Measurements from ENCODE around the gene RPUSD1.

DNA sequence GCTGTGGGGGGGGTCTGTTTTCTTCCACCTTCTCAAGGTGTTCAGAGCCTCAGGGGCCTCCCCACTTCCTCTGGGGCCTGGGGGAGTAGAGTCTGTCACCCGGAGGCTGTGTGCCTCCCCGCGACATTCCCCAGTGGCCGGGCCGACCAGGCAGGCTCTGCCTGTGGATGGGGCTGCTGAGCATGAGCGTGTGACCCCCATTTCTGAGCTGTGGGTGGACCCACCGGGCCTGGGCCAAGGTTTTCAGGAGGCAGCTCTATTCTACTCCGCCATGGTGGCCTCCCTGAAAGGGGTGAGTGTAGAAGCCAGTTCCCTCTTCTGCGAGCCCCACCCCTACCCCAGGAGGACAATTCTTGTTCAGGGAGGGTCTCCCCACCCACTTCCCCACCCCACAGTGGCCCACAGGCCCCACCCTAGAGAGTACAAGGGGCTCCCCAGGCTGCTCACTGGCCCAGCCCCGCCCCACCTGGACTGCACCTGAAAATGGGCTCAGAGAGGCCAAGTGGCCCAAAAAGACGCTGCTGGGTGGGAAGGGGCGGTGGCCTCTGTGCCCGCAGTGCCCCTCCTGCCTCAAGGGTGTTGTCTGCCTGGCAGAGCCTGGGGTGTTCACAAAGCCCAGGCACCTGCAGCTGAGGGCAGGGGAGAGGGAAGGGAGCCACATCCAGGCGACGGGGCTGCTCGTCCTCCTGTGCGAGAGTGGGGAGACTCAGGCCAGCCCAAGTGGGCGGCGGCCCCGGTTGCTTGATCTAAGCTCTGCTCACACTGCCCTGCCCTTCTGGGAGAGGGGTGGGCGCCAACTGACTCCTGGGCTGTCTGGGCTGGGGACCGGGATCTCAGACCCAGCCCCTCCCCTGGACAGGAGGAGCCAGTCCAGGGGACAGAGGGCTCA, 26.3 kb downstream of the RPUSD1 start:
- TF ChIP-seq CTCF (IDR thresholded peaks at IDR 0.05) (no peak), EZH2 (IDR thresholded peaks at IDR 0.05; ENCODE audit: borderline replicate concordance, insufficient read depth, low read depth, low read length, poor library complexity, severe bottlenecking) (no peak)
